OCI-LY3 (cell line): ENCODE results near the gene WDHD1.

Experiments
- EZH2phosphoT487 ChIP-seq: fragments of 200-600 bp; shearing (Covaris generic); IDR thresholded peaks from 2 replicates; pipeline ENCODE4 v1.6.1; 2018; ENCODE audit warnings: antibody characterized with exemption, mixed run types, low read depth
- TF ChIP-seq, protein P1 (sequence below): fragments of 200-600, 300-600 bp; sonication (generic); IDR thresholded peaks from 2 replicates; pipeline ENCODE4 v1.5.1; 2014; ENCODE audit warnings: antibody characterized with exemption, low read length, low read depth

DNA sequence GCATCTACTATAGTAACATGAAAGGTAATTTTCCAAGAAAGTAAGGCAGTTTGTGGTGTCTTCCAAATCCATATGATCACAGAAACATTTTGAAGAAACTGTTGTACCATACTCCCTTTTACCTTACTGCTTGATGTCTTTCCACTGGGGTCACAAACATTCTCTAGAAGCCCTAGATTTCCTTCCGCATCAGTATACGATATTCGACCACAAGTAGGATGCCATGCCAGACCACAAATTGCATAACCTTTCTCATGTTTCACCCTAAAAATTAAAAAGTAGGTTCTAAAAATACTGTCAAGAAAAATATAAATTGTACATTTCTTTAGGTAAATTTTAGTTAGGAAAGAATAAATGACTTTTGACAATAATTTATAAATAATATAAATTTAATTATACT lies 26.5 kb downstream of the WDHD1 start:
- TF ChIP-seq, protein P1, sequence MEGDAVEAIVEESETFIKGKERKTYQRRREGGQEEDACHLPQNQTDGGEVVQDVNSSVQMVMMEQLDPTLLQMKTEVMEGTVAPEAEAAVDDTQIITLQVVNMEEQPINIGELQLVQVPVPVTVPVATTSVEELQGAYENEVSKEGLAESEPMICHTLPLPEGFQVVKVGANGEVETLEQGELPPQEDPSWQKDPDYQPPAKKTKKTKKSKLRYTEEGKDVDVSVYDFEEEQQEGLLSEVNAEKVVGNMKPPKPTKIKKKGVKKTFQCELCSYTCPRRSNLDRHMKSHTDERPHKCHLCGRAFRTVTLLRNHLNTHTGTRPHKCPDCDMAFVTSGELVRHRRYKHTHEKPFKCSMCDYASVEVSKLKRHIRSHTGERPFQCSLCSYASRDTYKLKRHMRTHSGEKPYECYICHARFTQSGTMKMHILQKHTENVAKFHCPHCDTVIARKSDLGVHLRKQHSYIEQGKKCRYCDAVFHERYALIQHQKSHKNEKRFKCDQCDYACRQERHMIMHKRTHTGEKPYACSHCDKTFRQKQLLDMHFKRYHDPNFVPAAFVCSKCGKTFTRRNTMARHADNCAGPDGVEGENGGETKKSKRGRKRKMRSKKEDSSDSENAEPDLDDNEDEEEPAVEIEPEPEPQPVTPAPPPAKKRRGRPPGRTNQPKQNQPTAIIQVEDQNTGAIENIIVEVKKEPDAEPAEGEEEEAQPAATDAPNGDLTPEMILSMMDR, result no peak
- no peak for TF ChIP-seq EZH2phosphoT487
